Activated T-helper 9 cell treated with anti-CD3 and anti-CD28 coated beads, Interleukin-2, amount 50 U/mL, for 16 hours (primary cell): ENCODE data around the gene FERMT1.

Experiments used
- DNase-seq: peaks from one replicate; pipeline ENCODE4 v3.0.0-alpha.2; 2020; ENCODE audit warnings: low read depth

FERMT1 gene, protein sequence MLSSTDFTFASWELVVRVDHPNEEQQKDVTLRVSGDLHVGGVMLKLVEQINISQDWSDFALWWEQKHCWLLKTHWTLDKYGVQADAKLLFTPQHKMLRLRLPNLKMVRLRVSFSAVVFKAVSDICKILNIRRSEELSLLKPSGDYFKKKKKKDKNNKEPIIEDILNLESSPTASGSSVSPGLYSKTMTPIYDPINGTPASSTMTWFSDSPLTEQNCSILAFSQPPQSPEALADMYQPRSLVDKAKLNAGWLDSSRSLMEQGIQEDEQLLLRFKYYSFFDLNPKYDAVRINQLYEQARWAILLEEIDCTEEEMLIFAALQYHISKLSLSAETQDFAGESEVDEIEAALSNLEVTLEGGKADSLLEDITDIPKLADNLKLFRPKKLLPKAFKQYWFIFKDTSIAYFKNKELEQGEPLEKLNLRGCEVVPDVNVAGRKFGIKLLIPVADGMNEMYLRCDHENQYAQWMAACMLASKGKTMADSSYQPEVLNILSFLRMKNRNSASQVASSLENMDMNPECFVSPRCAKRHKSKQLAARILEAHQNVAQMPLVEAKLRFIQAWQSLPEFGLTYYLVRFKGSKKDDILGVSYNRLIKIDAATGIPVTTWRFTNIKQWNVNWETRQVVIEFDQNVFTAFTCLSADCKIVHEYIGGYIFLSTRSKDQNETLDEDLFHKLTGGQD

DNA sequence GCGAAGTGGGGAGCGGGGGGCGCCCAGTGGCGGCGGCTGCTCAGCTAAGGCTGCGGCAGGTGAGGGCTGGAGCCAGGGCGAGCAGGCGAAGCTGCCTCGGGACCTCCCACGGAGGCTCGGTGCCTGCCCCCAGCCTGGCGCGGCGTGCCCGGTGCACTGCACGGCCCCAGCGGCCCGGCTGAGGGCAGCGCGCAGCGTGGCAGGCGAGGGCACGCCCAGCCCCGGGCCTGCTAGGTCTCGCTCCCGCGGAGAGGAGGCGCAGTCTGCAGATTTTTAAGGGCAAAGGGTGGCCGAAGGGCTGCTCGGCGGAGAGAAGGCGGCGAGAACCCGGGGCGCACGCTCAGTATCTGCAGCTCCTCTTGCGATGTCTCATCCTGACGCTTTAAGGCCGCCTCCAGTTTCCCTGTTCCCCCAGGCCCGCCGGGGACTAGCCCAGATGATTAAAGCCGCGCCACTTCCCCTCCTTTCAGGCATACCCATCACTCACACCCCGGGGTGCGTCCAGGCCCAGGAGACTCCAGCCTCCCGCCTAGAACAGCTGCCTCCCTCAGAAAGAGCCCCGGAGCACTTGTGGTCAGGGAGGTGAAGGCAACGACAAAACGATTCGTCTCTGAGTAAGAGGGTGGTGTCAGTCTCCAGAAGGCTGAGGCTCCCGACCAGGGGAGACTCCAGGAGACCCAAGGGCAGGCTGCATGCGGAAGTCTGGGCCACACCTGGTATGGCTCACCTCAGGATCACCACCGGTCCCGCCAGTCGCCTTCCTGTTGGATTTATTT, at the start of gene FERMT1:
Gene FERMT1 (minus strand): TSS at position 158 of the 776 bp plus-strand sequence. CDS start 3,476 bp downstream, outside the sequence.
- DNase-seq = no peak

DNA sequence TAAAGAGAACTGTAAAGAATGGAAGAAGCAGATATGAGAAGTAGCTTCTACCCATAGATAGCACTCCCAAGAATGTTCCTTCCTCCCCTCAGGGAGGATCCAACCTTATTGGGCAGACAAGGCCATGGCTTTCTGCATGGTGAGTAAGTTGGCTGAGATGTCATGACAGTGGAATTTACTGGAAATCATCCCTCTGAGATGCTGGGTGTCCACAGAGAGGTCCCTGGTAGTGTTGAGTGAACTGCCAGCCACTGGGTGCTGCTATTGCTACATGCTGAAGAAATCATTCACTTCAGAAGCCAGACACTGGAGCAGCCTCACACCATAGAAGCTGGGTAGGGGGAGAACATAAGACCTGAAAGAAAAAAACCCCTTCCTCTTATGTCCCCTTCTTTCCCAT, 46.4 kb upstream of the FERMT1 start:
- no peak for DNase-seq

DNA sequence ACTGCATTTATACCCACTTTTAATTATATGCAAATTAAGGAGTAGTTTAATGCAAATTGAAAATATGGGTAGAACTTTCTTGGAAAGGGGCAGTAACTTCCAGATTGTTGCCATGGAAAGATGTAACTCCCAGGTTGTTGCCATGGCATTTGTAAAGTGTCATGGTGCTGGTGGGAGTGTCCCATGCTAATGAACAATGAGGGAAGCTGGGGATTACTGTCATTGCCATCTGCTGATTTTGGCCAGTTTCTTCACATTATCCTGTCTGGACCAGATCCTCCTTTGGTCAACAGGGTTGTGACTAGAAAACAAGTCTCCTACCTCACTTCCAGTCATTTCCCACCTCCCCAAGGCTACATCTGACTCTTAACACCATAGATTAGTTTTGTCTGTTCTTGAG, 45.4 kb upstream of the FERMT1 start:
- no peak for DNase-seq

DNA sequence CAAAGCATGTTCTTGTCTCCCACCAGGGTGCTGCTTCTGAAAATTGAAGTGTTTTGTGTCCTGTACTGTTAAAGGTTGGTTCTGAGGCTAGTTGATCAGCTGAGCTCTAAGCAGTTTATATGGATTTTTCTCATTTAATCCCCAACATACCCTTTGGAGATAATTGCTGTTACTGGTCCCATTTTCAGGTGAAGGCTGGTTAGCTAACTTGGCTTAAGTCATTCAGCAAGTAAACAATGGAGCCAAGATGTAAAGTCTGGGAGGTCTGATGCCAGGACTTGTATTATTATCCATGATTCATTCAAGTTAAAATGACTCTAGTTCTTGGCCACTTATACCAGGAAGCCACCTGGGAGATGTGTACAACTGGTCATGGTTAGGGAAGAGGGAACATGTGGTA, 42.5 kb upstream of the FERMT1 start:
- no peak for DNase-seq

DNA sequence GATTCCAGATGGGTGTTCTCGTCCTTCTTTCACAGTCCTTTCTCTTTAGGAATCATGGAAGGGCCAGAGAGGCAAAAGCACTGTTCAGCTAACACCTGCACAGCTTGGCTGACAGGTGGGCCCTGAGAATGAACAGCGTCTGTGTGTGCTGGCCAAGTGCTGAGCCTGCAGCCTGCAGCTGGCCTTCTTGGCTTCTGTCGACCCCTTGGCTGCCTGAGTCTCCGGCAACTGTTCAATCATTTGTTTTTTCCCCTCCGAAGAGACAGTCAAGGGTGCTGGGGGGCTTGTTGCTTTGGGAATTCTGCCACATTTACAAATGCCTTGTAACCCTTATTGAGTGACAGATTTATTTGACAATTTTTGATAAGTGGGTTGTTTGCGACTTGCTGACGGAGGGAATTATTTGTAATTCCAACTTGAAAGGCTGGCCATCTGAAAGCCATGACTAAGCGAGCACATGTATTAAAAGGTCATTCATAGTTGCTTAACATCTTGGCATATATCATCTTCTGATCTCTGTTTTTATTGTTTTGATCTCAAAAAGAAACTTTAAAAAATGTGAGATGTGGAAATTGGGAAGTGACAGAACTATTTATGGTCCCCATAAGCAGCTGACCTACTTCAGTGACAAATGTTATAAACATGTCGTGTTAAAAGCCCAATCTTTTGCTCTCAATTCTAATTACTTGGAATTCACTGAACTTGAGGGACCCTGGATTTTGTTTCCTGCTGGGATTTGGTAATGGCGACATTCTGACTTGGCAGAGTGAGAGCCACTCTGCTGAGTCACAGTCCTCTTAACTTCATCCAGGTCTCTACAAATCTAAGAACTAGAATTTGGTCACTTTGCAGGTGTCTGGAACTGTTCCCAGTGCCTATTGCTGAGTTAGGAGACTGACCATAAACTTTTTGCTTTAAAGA, 41.9 kb upstream of the FERMT1 start:
- no peak for DNase-seq

DNA sequence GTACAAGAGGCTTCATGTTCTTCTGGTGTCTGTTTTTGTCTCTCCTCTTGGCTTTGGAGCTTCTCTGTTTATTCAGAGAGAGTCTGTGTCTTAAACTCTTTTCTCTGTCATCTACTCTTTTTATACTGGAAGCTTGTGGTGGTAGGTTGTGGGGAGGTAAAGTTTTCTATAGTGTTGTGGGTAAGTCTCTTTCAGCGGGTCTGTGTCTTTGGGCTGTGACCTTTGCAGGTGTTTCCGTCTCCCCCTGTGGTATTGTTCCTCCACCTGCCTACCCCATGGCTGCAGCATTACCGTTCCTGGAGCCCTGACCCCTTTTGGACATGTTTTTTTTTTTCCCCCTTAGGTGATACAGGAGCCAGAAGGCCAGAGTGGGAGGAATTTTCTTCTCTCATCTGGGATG, 37.9 kb upstream of the FERMT1 start:
- DNase-seq = no peak

DNA sequence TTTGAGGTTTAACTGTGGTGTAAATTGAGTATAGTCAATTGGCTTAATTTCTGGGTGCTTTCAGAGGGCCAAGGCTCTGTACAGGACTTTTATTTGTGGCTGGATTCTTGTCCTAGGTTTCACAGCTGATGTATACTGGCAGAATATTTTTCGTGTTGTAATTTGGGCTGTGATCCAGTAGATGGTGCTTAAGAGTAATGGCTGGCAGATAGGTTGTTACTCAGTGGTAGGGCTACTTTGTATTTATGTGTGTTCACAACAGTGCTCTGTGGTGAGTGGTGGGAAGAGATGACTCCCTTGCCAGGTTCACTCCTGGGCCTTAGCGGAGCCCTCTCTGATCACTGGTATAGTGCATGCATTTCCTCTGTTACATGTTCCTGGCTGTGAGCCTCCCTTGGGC, 34.5 kb upstream of the FERMT1 start:
- DNase-seq = no peak

DNA sequence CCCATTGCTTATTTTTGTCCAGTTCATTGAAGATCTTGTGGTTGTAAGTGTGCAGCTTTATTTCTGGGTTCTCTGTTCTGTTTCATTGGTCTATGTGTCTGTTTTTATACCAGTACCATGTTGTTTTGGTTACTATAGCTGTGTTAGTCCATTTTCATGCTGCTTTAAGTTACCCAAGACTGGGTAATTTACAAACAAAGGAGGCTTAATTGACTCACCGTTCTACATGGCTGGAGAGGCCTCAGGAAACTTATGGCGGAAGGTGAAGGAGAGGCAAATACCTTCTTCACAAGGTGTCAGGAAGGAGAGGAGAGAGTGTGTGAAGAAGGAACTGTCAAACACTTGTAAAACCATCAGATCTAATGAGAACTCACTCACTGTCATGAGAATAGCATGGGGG, 29.9 kb upstream of the FERMT1 start:
- no peak for DNase-seq

DNA sequence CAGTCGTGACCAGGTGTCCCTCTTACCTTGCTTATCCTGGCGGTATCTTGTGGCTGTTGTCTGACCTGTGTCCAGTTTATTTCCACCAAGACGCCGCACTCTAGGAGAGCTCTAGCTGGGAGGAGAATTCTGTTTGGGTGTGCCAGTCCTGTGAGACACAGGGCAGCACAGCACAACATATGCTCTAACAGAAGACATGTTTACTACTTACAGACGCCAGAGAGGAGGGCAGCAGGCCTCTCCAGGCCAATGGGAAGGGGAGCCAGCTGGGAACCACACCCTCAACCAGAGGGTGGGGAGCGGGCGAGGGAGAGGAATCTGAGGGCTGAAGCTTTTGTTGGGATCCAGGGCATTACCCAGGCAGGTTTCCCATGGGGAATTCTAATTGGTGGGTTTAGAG, 25.2 kb upstream of the FERMT1 start:
- DNase-seq = no peak

DNA sequence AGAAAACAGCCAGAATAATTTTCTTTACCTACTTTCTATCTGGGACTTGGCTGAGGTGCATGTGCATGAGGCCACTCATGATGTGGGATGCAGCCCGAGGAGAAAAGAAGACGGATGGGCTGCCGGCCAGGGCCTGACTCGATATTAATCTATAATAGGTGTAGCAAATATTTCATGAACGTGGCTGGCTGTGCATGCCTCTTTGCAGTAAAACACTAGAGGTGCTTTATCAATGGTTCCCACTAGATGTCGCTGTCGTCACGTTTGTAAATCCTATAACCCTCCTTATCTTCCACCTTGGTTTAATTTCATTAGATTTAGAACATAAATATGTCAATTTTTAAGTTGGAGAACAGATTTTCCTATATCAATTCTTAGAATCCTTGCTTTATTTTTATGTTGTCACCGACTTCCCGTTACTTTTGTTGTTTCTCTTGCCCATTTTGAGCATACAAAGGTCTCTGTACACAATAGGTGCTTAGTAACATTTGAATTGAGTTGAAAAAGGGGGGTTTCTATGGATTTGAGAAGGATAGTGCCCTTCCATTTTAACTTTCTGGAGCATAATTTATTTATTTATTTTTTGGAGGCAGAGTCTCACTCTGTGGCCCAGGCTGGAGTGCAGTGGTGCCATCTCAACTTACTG, 19.6 kb upstream of the FERMT1 start:
- peak; percentile 1 for DNase-seq

DNA sequence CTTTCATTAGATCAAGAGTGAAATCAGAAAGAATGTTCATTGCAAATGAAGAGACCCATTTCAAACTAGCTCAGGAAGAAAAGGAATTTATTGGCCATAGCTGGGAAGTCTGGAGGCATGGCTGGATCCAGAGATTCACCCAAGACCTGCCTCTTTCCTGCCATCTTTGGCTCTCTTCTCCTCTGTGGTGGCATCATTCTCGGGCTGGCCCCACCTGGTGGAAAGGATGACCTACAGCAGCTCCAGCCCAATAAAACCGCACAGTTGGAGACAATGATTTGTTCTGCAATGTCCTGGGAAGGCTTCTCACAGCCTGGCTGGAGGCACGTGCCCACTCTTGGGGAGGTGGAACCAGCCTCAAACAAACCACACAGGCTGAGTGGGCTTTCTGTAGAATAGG, 18.1 kb upstream of the FERMT1 start:
- no peak for DNase-seq

DNA sequence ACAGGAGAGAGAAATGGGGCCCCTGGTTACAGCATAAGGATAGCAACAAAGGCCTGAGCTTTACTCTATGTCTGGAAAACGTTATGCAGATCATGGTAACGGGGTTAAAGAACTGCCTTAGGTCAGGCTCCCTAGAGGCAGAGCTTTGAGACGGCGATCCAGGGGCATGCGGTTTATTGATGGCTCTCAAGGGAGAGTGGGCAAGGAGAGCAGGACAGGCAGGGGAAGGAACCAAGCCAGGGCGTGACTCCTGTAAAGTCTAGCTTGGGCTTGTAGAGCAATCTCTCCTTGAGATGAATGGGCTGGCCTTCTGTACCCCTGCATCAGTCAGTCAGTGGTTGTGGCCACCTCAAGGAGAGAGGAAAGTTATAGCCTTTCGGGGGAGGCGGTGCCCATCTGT, 12.5 kb upstream of the FERMT1 start:
- DNase-seq = no peak

DNA sequence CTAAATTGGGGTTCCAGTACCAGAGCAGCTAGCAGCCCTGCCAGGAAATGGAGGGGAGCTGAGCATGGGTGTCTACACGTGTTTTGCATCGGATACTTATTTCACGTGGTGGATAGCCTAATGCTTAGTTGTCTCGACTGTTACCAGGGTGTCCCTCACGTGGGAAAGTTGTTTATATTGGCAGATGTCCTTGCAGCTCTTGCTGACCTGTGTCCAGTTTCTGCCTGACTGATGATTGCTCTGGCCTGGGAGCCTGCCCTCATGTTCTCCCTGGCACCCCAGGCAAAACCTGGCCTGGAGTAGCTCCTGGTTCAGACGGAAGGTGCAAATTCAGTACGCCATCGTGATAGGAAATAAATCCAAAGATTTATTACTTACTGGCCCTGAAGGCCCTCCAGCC, 11.8 kb upstream of the FERMT1 start:
- no peak for DNase-seq

DNA sequence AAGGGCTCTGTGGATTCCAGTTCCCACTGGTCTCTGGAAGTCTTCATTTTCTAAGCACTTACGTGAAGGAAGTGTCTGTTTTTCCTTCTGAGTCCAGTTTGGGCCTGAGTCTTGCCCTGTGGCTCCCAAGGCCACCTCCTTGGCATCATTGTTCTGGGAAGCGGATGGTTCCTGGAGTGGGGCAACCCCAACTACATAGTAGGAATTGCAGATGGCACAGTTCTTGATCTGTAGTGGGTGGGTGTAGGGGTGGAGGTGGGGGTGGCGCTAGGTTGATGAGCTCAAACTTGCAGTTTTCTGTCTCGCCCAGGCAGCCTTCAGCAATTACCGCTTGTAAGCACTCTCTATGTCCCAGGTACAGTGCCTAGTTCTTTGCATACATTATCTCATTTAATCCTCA, 7.2 kb upstream of the FERMT1 start:
- DNase-seq = no peak

DNA sequence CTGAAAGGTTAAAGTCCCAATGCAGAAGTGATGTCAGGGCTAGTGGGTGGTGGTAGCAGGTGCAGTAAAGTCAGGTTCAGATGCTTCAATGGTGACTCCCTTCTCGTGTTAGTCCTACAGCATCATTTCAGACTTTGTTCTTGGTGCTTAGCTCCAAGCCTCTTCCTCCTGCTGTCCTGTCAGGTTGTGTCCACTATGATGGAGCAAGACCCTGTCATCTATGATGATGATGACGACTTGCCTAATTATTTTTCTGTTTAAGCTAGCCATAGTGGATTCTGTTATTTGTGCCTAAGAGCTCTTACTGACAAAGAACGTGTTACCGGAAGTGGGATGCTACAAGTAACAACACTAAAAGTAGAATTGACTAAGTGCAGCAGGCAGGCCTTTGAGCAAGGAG, 5.0 kb upstream of the FERMT1 start:
- no peak for DNase-seq

DNA sequence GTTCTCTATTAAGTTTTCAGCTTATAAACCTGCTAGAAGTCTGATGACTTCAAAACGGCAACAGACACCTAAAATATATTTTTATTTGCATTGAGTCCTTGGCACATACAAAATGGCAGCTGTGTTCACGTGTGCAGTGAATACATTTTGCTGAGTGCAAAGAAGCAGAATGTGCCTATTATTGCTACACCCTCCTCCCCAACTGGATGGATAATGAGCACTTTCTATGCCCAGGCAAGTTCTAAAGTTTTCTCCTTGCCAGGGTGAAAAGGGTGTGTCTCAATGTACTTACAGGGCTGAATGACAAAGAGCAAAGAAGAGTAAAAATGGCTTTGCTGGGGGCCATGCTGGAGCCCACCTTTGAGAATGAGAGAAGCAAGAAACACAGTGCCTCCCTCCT, 4.0 kb upstream of the FERMT1 start:
- DNase-seq = no peak

DNA sequence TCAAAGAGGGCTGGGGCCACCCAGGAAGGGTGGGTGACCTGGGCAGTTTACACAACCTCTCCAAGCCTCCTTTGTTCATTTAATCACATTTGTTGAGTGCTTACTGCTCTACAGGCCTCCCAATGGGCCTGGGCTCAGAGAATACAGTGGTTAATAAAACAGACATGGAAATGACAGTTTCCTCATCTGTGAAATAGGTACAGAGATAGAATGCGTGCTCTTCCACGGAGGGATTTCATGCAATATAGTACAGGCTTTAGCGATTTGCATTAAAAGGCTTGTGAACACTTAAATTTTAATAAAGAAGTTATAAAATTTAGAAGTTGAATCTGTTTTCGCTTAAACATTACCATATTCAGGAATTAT, 802 bp upstream of the FERMT1 start:
- DNase-seq = no peak

DNA sequence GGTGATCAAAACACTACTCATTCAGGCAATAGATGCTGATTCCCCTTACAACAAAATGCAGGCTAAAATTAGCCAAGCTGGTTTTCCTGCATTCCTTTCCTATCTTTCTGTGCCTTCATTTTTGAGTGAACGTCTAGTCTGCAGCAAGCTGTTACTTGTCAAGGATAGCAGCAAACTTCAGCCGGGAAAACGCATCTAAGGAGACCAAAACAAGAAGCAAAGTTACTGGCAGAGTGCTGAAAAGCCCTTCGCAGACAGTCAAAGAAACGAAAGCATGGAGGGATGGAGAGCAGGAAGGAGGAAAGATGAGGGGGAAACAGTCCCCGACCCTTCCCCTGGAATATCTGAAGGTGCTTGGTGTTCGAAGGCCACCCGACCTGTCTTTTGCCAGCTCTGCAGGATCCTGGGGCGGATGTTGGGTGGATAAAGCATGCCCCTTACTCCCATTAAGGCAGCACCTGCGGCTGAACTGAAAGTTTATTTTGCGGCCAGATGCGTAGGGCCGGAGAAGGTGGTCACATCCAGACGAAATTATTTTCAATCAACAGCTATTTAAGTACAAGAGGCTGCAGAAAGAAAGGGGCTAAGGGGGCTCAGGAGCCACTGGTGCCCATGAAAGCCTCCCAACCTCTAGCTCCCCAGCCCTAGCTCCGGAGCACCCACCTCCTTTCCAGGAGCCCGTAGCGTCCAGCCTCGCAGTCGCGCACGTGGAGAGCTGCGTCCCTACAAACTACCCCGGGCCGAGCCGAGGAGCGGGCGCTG, 538 bp downstream of the FERMT1 start:
- DNase-seq = no peak

DNA sequence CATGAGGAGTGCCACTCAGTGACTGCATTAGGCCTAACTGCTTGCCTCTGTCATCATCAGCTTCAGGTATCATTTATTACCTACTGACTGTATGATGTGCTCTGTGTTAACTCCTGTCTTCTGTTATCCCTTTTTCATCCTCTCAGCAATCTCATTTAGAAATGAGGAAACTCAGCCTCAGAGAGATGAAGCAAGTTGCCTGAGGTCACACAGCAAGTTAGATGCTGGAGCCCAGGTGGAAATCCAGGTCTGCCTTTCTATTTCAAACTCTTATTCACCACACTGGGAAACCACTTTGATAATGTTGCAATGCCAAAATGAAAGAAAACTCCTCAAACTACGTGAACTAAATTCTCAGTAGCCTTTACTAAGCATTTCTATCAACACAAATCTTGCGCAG, 1.3 kb downstream of the FERMT1 start:
- no peak for DNase-seq

DNA sequence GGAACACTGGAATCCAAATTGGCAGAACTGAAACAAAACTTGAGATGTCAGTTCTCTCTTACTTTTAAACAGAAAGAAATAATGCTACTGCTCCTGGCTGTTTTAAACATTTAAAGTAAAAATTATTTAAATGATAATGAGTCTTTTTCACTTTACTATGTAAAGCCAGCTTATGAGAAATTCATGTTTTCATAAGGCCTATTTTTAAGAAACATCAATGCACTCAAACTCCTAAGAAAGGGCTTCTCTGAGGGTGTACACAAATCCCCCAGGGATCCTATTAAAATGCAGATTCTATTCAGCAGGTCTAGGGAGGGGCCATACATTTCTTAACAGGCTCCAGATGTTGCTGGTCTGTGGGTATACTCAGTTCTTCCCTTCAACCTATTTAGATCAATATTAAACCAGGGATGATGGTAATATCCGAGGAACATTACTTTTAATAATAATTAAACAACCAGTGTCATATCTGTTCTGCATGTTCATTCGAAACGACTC, 2.3 kb downstream of the FERMT1 start:
- DNase-seq = no peak

DNA sequence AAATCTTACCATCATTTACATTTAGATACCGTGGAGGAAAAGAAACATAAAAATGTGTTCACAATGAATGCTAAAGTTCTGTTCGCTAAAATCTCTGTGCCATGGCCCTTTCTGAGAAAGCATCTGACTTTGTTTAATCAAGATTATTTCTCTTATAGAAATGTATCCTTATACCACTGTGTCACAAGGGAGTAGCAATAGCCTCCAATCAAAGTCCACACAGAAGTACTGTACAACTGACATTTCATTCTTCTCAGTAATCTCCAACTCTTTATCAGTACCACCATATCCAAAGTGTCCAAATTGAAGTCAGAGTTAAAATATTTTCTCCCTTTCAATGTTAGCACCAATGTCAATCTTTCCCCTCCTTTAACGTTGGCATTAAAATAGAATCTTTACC, 6.1 kb downstream of the FERMT1 start:
- DNase-seq = no peak
